Smooth muscle cell of the brain vasculature (primary cell): ENCODE results near the gene C21orf91.
"Not testable (repeated sequence)": the region's sequence is repeated elsewhere in the genome, so short reads cannot be mapped to it uniquely, and the experiment has no call there.

ENCODE experiments used
- DNase-seq: peaks from one replicate; pipeline ENCODE4 v3.0.0-alpha.2; 2012; ENCODE audit warnings: low read depth, low spot score

C21orf91 gene

DNA sequence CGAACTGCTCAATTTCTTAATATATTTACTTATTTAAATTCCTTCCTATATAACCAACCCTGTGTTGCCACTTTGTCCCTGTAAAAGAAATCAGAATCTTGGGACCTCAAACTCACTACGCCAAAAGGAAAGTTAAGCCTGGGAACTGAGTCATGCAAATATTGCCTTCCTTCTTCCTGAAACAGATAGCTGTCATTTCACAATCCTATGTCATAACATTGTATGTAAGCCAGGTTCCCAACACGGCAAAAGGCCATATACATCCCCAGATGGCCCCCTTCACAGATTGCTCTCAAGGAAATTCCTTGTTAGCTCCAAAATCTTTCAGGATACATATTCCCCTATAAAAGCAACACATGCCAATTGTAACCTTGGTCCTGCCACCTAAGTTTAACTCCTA, 39.7 kb downstream of the C21orf91 start:
- DNase-seq = no peak

DNA sequence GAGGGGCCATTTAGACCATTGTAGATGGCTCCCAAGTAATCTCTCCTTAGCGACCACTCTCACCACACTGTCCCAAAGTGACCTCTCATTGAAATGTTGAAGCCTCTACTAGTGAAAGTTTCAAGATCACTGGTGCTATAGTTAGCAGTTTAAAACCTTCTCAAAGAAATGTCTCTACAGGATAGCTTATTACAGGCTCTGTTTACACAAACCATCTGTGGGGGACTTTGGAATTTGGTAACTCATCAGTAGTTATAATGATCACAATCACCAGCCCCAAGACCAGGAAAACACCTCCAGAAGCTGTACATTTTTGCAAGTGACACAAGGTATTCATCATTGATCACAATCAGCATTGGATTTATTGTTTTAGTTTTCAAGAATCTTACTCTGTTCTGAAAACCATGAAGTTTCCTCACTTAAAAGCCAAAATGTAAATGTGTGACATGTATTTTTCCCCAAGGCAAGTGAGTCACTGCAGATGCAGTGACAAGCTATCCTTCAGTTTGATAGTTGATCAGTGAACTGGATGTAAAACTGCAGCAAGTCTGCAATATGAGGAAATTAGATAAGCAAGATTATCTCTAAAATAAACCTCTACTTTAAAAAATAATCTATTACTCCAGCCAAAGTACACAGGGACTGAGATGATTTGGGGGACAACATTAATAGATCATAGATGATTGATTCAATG, 41.9 kb downstream of the C21orf91 start:
- DNase-seq = no peak

DNA sequence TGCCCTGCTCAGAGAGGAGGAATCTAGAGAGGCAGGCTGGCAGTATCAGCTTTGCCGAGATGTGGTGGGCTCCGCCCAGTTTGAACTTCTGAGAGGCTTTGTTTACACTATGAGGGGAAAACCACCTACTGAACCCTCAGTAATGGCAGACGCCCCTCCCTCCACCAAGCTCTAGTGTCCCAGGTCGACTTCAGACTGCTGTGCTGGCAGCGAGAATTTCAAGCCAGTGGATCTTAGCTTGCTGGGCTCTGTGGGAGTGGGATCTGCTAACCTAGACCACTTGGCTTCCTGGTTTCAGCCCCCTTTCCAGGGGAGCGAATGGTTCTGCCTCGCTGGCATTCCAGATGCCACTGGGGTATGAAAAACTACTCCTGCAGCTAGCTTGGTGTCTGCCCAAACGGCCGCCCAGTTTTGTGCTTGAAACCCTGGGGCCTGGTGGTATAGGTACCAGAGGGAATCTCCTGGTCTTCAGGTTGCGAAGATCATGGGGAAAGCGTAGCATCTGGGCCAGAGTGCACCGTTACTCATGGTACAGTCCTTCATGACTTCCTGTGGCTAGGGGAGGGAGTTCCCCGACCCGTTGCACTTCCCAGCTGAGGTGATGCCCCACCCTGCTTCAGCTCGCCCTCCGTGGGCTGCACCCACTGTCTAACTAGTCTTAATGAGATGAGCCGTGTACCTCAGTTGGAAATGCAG, 43.6 kb downstream of the C21orf91 start:
- DNase-seq = no peak

DNA sequence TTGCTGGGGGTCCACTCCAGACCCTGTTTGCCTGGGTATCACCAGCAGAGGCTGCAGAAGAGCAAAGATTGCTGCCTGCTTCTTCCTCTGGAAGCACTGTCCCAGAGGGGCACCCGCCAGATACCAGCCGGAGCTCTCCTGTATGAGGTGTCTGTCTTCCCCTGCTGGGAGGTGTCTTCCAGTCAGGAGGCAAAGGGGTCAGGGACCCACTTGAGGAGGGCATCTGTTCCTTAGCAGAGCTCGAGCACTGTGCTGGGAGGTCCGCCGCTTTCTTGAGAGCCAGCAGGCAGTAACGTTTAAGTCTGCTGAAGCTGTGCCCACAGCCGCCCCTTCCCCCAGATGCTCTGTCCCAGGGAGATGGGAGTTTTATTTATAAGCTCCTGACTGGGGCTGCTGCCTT, 44.1 kb downstream of the C21orf91 start:
- DNase-seq = not testable (repeated sequence)

DNA sequence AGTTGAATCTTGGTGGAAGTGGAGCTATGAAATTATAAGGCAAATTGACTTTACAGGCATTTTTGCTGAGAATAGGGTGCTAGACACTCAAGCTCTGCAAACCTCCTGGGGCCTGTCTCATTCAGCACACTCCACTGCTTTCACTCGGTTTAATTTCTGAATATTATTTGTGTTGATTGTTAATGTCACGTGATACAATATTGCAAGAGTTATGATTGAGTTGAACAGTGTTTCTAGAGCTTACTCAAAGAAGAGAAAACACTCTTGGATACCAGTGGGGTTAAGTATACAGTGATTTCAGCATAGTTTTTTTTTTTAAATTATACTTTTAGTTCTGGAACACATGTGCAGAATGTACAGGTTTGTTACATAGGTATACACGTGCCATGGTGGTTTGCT, 49.7 kb downstream of the C21orf91 start:
- DNase-seq = no peak

DNA sequence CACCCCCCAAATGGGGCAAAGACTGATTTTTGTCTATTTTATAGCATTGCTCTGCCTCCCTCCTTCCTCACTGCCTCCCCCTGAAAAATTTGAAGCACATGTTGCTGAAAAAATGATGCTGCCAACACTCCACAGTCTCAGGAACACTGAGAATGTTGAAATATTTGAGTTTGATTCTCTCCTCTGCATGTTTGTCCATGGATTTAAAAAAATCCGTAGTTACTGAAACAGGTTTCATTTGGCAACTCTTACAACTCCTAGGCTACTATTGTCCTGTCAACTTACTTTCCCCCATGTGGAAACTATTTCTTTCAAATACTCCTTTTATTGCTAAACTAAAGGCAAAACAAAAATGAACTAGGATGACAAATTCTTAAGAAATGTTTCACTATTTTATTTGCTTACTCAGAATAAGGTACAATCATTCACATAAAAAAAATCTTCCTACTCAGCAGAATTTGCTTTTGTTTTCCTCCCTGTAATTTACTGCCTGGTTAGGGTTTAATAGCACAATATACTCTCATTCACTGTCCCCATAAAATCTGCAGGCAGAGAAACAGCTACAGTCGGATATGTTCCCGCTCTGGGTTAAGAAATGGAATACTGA, 50.2 kb downstream of the C21orf91 start:
- no peak for DNase-seq

DNA sequence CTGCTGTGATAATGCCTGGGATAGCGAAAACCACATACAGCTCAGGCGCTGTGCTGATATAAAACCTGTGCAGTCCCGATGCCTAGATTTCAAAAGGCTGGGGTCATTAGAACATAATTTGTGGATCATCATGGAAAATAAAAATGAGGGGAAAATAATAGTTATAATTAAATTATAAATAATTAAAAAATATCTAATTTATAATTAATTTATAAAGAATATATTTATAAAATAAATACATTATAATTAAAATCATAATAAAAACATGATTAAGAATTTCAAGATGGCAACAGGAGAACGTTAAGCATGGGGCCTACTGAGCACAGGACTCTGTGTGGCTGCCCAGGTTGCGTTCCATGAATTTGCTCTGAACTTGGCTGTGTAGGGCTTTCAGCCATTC, 53.9 kb downstream of the C21orf91 start:
- DNase-seq = no peak

DNA sequence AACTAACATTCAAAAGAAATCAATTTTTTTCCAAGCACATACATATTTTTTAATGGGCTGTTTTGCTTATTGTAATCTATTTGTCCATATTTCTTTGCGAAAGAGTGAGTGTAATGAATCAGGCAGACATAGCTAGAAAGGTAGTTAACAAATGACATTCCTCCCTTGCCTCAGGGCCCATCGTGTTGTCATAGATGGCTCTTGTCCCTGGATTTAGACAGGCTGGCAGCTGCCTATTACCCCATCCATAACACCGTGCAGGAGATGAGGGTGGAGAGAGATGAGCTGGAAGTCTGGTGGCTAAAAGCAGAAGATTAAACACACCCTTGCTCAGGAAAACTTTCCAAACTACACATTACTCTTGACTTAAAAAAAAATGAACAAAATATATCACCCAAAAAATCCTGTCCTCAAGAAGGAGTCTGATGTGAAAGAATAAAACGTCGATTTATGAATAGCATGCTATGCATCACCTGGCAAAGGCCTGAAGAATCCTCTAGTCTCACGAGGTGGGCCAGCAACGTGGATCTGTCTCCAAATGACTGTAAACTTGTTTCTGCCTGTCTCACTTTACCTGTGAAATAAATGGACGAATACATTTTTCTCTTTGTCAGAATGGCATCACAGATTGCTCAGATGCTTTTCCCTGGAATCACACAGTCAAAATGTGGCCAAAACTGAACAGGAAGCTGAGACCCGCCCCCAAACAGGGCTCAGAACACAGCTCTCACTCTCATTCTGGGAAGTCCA, 55.7 kb downstream of the C21orf91 start:
- no peak for DNase-seq

DNA sequence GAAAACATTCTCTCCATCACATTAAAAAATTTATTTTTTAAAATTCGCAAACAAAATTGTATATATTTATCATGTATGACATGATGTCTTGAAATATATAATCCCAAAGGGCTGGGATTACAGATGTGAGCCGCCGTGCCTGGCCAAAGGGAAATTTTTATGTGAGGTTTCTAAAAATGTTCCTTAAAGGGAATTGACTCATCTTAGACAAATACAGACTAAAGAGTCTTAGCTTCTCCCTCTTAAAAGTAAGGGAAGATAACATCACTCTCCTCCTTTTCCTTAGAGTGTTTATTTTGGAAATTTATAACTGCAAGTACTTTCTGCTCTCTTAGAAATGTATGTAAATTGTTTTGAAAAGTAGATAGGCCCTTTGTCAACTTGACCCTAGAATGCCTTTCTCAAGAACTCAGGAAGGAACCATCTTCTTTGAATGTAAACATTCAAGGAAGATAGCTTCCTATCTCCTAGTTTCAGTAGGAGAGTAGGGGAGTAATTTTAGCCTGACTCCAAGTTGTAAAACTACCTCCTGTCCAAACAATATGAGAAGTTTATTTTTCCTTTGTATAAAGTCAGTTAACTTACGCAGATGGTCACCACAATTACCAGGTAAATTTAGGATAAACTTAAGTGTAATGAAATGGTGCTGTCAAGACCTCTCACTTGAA, 59.5 kb downstream of the C21orf91 start:
- DNase-seq = no peak

DNA sequence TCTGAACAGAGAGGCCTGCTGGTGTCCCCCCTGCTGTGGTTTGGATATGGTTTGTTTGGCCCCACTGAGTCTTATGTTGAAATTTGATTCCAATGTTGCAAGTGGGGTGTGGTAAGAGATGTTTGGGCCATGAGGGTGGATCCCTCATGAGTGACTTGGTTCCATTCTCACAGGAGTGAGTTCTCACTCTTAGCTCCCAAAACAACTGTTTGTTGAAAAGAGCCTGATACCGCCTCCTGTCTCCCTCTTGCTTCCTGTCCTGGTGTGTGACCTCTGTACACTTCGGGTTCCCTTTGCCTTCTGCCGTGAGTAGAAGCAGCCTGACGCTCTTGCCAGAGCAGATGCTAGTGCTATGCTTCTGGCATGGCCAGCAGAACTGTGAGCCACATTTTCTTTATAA, 60.5 kb downstream of the C21orf91 start:
- peak; percentile 15 for DNase-seq

DNA sequence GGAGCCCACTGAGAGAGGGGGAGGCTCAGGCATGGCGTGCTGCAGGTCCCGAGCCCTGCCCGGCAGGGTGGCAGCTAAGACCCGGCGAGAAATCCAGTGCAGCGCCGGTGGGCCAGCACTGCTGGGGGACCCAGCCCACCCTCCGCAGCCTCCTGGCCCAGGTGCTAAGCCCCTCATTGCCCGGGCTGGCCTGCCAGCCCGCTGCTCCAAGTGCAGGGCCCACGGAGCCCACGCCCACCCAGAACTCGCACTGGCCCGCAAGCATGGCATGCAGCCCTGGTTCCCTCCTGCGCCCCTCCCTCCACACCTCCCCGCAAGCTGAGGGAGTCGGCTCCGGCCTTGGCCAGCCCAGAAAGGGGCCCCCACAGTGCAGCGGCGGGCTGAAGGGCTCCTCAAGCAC, 61.5 kb downstream of the C21orf91 start:
- DNase-seq = no peak

DNA sequence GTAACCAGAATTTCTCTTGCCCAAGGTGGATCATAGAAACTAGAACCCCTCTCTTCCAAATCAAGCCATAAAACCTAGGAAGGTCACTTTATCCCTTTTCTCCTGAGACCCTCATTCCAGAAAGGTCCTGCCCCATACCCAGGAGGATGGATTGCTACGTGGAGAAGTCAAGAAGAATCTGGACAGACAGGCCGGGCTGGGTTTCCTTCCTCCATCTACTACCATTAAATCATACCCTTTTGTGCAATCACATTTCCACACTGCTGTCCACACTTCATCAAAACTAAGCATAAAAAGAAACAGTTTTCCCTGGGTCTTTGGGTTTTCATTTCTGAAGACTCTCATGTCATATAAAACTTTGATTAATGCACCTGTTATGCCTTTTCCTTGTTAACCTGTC, 65.4 kb downstream of the C21orf91 start:
- DNase-seq = no peak

DNA sequence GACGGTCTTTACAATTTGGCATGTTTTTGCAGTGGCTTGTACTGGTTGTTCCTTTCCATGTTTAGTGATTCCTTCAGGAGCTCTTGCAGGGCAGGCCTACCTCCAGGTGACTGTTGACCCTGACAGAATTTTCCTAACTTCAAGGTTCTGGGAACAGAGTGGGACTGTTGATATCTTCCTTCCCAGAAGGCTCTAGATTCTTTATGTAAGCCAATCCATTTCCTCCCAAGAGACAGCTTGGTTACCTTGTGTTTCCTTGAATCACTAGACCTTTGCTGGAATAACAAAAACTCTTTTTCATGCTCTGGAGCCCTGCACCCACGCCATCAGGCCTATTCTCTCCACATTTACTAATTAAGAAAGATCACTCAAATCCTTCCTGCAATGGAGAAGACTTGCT, 67.0 kb downstream of the C21orf91 start:
- no peak for DNase-seq

DNA sequence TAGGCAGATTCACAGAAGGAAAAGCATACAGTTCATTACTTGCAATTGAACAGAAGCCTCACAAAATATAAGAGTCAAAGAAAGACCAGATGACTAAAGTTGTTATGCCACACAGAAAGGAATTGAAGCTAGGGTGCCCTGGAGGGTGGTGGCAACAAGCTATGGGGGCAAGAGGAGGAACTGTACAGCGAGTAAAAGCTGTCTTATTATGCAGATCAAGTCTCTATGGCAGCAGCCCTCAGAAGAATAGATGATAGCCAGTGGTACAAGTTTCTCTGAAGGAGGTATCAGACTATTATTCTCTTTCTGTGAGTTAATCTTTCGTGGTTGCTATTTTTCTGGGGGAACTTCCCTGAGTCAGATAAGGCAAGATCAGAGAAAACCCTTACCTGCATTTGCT, 72.2 kb downstream of the C21orf91 start:
- no peak for DNase-seq

DNA sequence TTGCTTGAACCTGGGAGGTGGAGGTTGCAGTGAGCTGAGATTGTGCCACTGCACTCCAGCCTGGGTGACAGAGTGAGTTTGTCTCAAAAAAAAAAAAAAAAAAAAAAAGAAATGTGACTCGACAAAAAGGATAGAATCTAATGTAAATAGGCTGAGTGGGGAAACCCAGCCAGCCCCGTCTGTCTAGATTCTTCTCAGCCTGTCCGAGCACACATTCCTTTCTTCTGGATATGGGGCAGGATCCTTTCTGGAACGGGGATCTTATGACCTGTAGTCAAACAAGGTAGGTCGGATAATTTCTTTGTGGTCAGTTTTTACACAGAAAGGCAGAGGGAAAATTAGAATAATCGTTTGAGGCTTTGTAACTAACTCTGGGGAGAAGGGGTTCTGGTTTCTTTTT, 74.1 kb downstream of the C21orf91 start:
- no peak for DNase-seq

DNA sequence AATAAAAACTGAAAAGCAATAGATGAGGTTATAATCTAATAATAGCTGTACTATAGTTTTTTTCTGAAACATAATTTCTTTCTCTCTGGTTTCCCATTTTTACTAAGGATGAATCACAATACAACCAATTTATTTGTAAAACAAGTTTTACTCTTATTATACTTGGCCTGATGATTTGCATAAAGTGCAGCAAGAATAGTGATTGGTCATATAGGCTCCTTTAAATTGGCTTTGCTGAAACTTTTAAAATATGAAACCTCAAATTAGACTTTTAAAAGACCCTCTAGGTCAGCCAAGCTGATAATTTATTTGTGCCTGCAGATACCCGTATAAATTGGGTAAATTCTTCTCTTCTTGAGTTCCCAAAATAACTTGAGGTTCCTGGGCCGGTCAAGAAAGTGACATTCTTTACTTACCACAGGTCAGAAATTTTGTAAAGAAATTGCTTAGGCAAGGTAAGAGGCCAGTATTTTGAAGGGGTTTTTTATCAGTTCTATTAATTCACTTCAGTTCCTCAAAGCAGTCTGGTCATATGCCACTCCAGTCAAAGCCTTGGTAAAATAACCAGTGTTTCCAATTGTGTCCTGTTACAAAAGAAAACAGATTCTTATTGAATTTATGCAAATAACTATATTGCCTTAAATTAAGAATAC, 76.1 kb downstream of the C21orf91 start:
- no peak for DNase-seq

DNA sequence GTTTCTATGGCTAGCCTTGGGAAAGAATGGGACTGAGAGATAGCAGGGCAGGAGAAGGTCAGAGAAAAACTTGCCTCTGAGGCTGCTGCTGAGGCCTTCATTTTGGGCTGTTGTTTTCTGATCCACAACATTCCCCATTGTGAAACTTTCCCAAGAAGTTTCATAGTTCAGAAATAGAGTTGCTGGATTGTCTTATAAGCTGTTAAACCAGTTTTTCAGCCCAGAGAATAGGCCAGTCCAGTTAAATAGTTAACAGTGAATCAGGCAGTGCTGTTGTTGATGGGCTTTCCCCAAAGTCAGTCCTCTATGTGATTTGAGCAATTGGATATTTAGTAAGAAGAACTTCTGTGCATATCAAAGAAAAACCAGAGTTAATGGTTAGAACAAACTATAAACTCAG, 77.0 kb downstream of the C21orf91 start:
- no peak for DNase-seq
